MCF 10A (cell line): ENCODE measurements around the gene TNNC1. TPM values are rescaled to one million over a fixed set of nuclear protein-coding genes. Genes with fewer than 3 reads are reported as not detected.

ENCODE experiments used
- BruUV-seq: library from RNA; stranded (reverse); fragments of 400-500 nt; replicated peaks from 2 replicates; lab custom pipeline; 2021; lab: Mats Ljungman, UMichigan
- CTCF ChIA-PET: fragments of 300-600 bp; sonication (Branson Sonifier 250); formaldehyde crosslinking; extraction: SDS; loops from one replicate; lab custom pipeline; 2021; ENCODE audit warnings: antibody characterized with exemption, inconsistent platforms; lab: Yijun Ruan, JAX
- POLR2A ChIA-PET: fragments of 300-600, 350-650 bp; sonication (Branson Sonifier 250); formaldehyde crosslinking; extraction: SDS; loops from one replicate; lab custom pipeline; 2020; ENCODE audit warnings: antibody characterized with exemption, inconsistent platforms; lab: Yijun Ruan, JAX
- DNase-seq: peaks from one replicate; pipeline ENCODE4 v3.0.0-alpha.2; 2018; ENCODE audit not compliant: unreplicated experiment
- H3K27ac Mint-ChIP-seq: one replicate; pipeline ENCODE4 v1.8.0; 2022; ENCODE audit warnings: mild to moderate bottlenecking, low read depth, mixed read lengths; ENCODE audit not compliant: unreplicated experiment
- H3K27me3 Mint-ChIP-seq: one replicate; pipeline ENCODE4 v1.8.0; 2022; ENCODE audit warnings: mixed read lengths; ENCODE audit not compliant: insufficient read depth, unreplicated experiment
- H3K36me3 Mint-ChIP-seq: one replicate; pipeline ENCODE4 v1.8.0; 2022; ENCODE audit warnings: mild to moderate bottlenecking, moderate library complexity, mixed read lengths; ENCODE audit not compliant: insufficient read depth, unreplicated experiment
- H3K4me1 Mint-ChIP-seq: one replicate; pipeline ENCODE4 v1.8.0; 2022; ENCODE audit warnings: mixed read lengths; ENCODE audit not compliant: insufficient read depth, unreplicated experiment
- H3K4me3 Mint-ChIP-seq: one replicate; pipeline ENCODE4 v1.8.0; 2022; ENCODE audit warnings: mild to moderate bottlenecking, moderate library complexity, mixed read lengths; ENCODE audit not compliant: unreplicated experiment
- H3K9me3 Mint-ChIP-seq: one replicate; pipeline ENCODE4 v1.8.0; 2022; ENCODE audit warnings: mixed read lengths; ENCODE audit not compliant: unreplicated experiment
- intact Hi-C: fragments of 100-400 bp; cut with micrococcal nuclease; formaldehyde crosslinking; loops from 2 replicates; pipeline ENCODE4 v1.14.1; 2022
- total RNA-seq: library from RNA; stranded (reverse); gene quantifications from 2 replicates; pipeline ENCODE4 v1.2.3, GENCODE V29; 2022
- TF ChIP-seq, protein P1 (sequence below): fragments of 200-600 bp; IDR thresholded peaks from one replicate; pipeline ENCODE4 v1.8.0; 2022; ENCODE audit warnings: antibody characterized with exemption, mild to moderate bottlenecking; ENCODE audit not compliant: unreplicated experiment

Gene TNNC1
- total RNA-seq, 1 experiment from 2014 or later: 0.61 TPM

DNA sequence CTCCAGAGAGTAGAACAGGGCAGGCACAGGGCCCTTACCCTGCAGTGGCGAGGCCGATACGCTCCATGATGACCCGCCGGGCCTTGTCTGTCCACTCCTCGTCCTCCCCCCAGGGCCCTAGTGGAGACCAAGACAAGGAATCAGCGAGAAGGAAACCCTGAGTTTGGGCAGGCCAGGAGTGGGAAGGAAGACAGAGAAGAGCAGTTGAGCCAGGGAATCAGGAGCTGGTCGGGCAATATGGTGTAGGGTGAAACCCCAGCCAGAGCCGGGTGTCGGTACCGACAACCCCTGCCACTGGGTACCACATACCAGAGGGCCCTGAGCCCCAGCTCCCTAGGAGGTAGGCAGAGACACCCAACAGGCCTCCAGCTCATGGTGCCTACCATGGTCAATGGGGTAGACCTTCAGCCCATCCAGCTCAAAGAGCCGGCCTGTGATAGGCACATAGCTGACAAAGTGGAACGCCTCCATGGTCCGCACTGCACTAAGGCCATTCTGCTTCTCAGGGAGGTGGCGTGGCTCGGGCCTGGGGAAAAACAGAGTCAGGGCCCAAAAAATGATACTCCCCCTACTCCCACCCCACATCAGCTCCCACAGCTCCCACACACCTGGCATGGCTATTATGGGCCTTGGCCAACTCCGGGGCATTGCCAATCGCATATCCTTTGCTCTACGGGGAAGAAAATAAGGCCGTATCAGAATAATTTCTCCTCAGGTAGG, 46.9 kb downstream of the TNNC1 start:
- Mint-ChIP-seq H3K4me3 (no peak overlapping the region), H3K27ac (no peak overlapping the region), H3K4me1 (peaks cover 18% of the 10 kb centered on the region), H3K27me3 (no peaks in the 10 kb centered on the region), H3K9me3 (no peaks in the 10 kb centered on the region), H3K36me3 (peaks cover 47% of the 10 kb centered on the region)
- TF ChIP-seq, protein P1, sequence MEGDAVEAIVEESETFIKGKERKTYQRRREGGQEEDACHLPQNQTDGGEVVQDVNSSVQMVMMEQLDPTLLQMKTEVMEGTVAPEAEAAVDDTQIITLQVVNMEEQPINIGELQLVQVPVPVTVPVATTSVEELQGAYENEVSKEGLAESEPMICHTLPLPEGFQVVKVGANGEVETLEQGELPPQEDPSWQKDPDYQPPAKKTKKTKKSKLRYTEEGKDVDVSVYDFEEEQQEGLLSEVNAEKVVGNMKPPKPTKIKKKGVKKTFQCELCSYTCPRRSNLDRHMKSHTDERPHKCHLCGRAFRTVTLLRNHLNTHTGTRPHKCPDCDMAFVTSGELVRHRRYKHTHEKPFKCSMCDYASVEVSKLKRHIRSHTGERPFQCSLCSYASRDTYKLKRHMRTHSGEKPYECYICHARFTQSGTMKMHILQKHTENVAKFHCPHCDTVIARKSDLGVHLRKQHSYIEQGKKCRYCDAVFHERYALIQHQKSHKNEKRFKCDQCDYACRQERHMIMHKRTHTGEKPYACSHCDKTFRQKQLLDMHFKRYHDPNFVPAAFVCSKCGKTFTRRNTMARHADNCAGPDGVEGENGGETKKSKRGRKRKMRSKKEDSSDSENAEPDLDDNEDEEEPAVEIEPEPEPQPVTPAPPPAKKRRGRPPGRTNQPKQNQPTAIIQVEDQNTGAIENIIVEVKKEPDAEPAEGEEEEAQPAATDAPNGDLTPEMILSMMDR: no peak
- DNase-seq: no peak
- ChIA-PET POLR2A (interaction anchor here (1.1 kb wide), 1 partner anchor 130 kb away, joined by 3 read pairs; no protein-coding TSS in a partner anchor), CTCF (interaction anchor here (0.6 to 0.9 kb wide), 4 partner anchors 68 to 465 kb away, joined by 3 to 5 read pairs (median 3); partner anchors contain the start of gene RRP9)
- BruUV-seq: no TSS peak
- intact Hi-C loops: no loop called here

DNA sequence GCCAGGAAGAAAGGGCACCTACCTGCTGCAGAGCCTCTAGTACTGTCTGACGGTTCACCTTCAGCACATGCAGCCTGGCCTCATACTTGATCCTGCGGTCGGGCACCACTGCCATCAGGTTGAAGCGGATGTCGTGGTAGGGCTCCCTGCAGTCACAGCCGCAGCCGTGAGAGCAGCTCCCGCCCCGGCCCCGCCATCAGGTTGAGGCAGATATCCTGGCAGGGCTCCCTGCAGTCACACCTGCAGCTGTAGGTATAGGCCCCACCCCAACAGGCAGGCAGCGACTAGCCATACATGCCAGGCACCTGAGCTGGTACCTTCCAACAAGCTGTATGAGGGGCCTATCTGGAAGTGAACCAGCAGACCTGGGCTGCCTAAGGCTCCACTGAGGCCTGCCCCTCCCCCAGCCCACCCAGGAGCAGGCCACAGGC, 47.6 kb downstream of the TNNC1 start:
- POLR2A ChIA-PET: interaction anchor here (1.1 to 1.5 kb wide), 2 partner anchors 17 to 129 kb away, joined by 3 to 5 read pairs; no protein-coding TSS in a partner anchor
- no TSS peak for BruUV-seq

DNA sequence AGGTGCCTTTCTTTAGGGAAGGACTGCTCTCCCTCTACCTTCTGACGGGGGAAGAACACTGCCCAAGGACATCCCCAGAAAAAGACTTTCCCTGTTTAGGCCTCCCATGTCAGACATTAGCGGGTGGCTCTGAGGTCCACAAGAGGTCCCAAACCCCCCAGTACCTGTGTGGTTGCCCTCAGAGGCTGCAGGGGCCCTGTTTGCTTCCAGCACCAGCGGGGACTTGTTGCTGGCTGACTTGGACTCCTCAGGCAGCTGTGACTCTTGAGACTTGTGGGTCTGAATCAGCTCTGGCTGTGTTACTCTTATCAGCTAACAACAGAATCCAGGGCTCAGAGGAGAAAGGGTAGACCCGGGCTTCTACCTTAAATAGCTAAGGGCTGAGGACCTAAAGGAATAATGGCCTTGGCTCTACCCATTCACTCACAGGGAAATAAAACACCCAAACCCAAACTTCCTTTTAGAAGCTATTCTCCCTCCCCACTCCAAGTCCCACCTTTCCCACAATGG, 48.2 kb downstream of the TNNC1 start:
- H3K36me3 Mint-ChIP-seq: peaks cover 57% of the 10 kb centered on the region
- H3K4me3 Mint-ChIP-seq: no peak overlapping the region
- POLR2A ChIA-PET: interaction anchor here (1.1 to 1.5 kb wide), 2 partner anchors 17 to 128 kb away, joined by 3 to 5 read pairs; no protein-coding TSS in a partner anchor
- no peaks in the 10 kb centered on the region for H3K9me3 Mint-ChIP-seq
- H3K27ac Mint-ChIP-seq: no peak overlapping the region
- H3K4me1 Mint-ChIP-seq: peaks cover 13% of the 10 kb centered on the region
- TF ChIP-seq, protein P1: no peak
- CTCF ChIA-PET: no interaction called here
- no peaks in the 10 kb centered on the region for H3K27me3 Mint-ChIP-seq
- intact Hi-C loops: no loop called here
- DNase-seq: no peak
- BruUV-seq: no TSS peak

More for the DNA sequence above, 47.6 kb downstream of the TNNC1 start:
- Mint-ChIP-seq H3K4me1 (peaks cover 13% of the 10 kb centered on the region), H3K27ac (no peak overlapping the region), H3K27me3 (no peaks in the 10 kb centered on the region), H3K9me3 (no peaks in the 10 kb centered on the region), H3K36me3 (peaks cover 52% of the 10 kb centered on the region), H3K4me3 (no peak overlapping the region)
- TF ChIP-seq, protein P1: no peak
- no peak for DNase-seq
- intact Hi-C loops: no loop called here
- CTCF ChIA-PET: interaction anchor here (0.6 kb wide), 1 partner anchor 164 kb away, joined by 5 read pairs; no protein-coding TSS in a partner anchor

DNA sequence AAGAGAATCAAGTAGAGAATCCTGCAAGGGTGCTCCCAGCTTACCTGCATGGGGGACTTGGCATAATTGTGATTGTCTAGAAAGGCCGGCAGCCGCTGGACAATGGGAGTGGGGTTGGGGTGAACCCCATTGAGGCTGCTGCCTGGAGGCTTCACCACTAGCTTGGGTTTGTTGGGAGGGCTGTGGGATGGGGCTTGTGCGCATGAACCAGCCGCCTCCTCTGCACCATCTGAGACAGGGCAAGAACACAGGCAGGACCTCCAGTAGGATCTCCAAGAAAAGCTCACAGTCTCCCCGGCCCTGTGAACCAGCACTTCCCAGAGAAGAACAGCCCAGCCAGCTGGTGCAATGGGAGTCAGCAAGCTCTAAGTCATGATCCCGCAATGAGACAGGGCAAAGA, 48.8 kb downstream of the TNNC1 start:
- no peak for DNase-seq
- Mint-ChIP-seq H3K27me3 (no peaks in the 10 kb centered on the region), H3K4me3 (no peak overlapping the region), H3K36me3 (peaks cover 57% of the 10 kb centered on the region), H3K27ac (no peak overlapping the region), H3K4me1 (peaks cover 13% of the 10 kb centered on the region), H3K9me3 (no peaks in the 10 kb centered on the region)
- TF ChIP-seq, protein P1: no peak
- ChIA-PET CTCF (no interaction called here), POLR2A (interaction anchor here (1.5 kb wide), 1 partner anchor 16 kb away, joined by 5 read pairs; no protein-coding TSS in a partner anchor)
- BruUV-seq: no TSS peak
- intact Hi-C loops: no loop called here
